IMR-90 (cell line): ENCODE data around the gene ZNF133. TPM values are rescaled to one million over a fixed set of nuclear protein-coding genes. Genes with fewer than 3 reads are reported as not detected.

Experiments
- ATAC-seq: fragments of 200-7000 bp; cut with Tn5 transposase; 2 replicates; pipeline ENCODE4 v1.9.1; 2020; ENCODE audit warnings: low read depth, mild to moderate bottlenecking, moderate library complexity
- BruUV-seq: library from RNA; stranded (reverse); fragments of 400-500 nt; replicated peaks from 2 replicates; lab custom pipeline; 2021; lab: Mats Ljungman, UMichigan
- CTCF ChIA-PET: fragments of 300-600 bp; formaldehyde crosslinking; extraction: SDS; loops from one replicate; lab custom pipeline; 2021; ENCODE audit warnings: antibody characterized with exemption; lab: Yijun Ruan, JAX
- POLR2A ChIA-PET: fragments of 300-600 bp; sonication (Branson Sonifier 250); formaldehyde crosslinking; loops from one replicate; lab custom pipeline; 2022; ENCODE audit warnings: antibody characterized with exemption; ENCODE audit not compliant: unreplicated experiment; lab: Charles Lee
- DNase-seq: peaks from one replicate; pipeline ENCODE4 v3.0.0; 2013
- H2AFZ ChIP-seq: replicated peaks from 2 replicates; pipeline ENCODE3; 2013; ENCODE audit warnings: low read length, mild to moderate bottlenecking; ENCODE audit not compliant: poor library complexity
- H2AK5ac ChIP-seq: 2 replicates; pipeline ENCODE4 v1.6.1; 2013; ENCODE audit warnings: low read depth, low read length, inconsistent platforms
- H2AK9ac ChIP-seq: replicated peaks from 2 replicates; pipeline ENCODE3; 2013; ENCODE audit warnings: mild to moderate bottlenecking, low read depth, low read length, moderate library complexity; ENCODE audit not compliant: poor library complexity
- H2BK120ac ChIP-seq: 2 replicates; pipeline ENCODE4 v1.6.1; 2013; ENCODE audit warnings: low read depth, low read length, inconsistent platforms
- H2BK15ac ChIP-seq: 3 replicates; pipeline ENCODE4 v1.6.1; 2013; ENCODE audit warnings: low read depth, low read length, inconsistent platforms
- H2BK20ac ChIP-seq: 2 replicates; pipeline ENCODE4 v1.6.1; 2013; ENCODE audit warnings: low read depth, mild to moderate bottlenecking, inconsistent platforms, low read length, moderate library complexity
- H2BK5ac ChIP-seq: 2 replicates; pipeline ENCODE4 v1.6.1; 2013; ENCODE audit warnings: mild to moderate bottlenecking, low read depth, low read length, inconsistent platforms; ENCODE audit not compliant: poor library complexity, severe bottlenecking
- H3K14ac ChIP-seq: replicated peaks from 2 replicates; pipeline ENCODE4 v1.6.1; 2013; ENCODE audit warnings: low read depth, low read length, inconsistent platforms
- H3K18ac ChIP-seq: 2 replicates; pipeline ENCODE4 v1.6.1; 2013; ENCODE audit warnings: low read depth, low read length, control low read depth
- H3K23ac ChIP-seq: 2 replicates; pipeline ENCODE4 v1.6.1; 2013; ENCODE audit warnings: low read depth, low read length, inconsistent platforms
- H3K27ac ChIP-seq: 2 replicates; pipeline ENCODE4 v1.5.1; 2013; ENCODE audit warnings: mild to moderate bottlenecking, control low read depth, low read length; ENCODE audit not compliant: insufficient read depth
- H3K27me3 ChIP-seq: 2 replicates; pipeline ENCODE4 v1.6.1; 2013; ENCODE audit warnings: low read length; ENCODE audit not compliant: control insufficient read depth, insufficient read depth
- H3K36me3 ChIP-seq: 2 replicates; pipeline ENCODE4 v1.6.1; 2013; ENCODE audit warnings: low read length, mixed read lengths; ENCODE audit not compliant: control insufficient read depth, insufficient read depth
- H3K4ac ChIP-seq: 2 replicates; pipeline ENCODE4 v1.6.1; 2013; ENCODE audit warnings: low read depth, low read length, inconsistent platforms
- H3K4me1 ChIP-seq: 2 replicates; pipeline ENCODE4 v1.6.1; 2013; ENCODE audit warnings: low read length, mixed read lengths; ENCODE audit not compliant: control insufficient read depth, insufficient read depth
- H3K4me2 ChIP-seq: 2 replicates; pipeline ENCODE4 v1.6.1; 2013; ENCODE audit warnings: low read depth, mild to moderate bottlenecking, control low read depth, low read length, moderate library complexity
- H3K4me3 ChIP-seq: 2 replicates; pipeline ENCODE4 v1.5.1; 2013; ENCODE audit warnings: low read depth, mild to moderate bottlenecking, control low read depth, low read length, moderate library complexity; ENCODE audit not compliant: insufficient read depth
- H3K56ac ChIP-seq: 2 replicates; pipeline ENCODE4 v1.6.1; 2013; ENCODE audit warnings: low read length, inconsistent platforms; ENCODE audit not compliant: insufficient read depth; ENCODE audit errors: extremely low read depth
- H3K79me1 ChIP-seq, 2 experiments: 2 replicates each; pipeline ENCODE4 v1.6.1; 2013; ENCODE audit warnings: low read length in 2 of 2, inconsistent platforms in 1 of 2, low read depth in 1 of 2
- H3K9ac ChIP-seq: 2 replicates; pipeline ENCODE4 v1.6.1; 2013; ENCODE audit warnings: low read depth, low read length, control low read depth
- H3K9me1 ChIP-seq: 2 replicates; pipeline ENCODE4 v1.6.1; 2013; ENCODE audit warnings: low read length, inconsistent platforms; ENCODE audit not compliant: insufficient read depth
- H3K9me3 ChIP-seq: 2 replicates; pipeline ENCODE4 v1.6.1; 2013; ENCODE audit warnings: low read length; ENCODE audit not compliant: control insufficient read depth, insufficient read depth
- H4K20me1 ChIP-seq: 2 replicates; pipeline ENCODE4 v1.6.1; 2013; ENCODE audit warnings: low read length, inconsistent platforms; ENCODE audit not compliant: insufficient read depth
- H4K5ac ChIP-seq: 2 replicates; pipeline ENCODE4 v1.6.1; 2013; ENCODE audit warnings: mild to moderate bottlenecking, low read depth, low read length, control low read depth
- H4K8ac ChIP-seq, 2 experiments: 2 replicates each; pipeline ENCODE4 v1.6.1; 2013; ENCODE audit warnings: low read depth in 2 of 2, low read length in 2 of 2, control low read depth in 1 of 2, inconsistent platforms in 1 of 2
- H4K91ac ChIP-seq: 2 replicates; pipeline ENCODE4 v1.6.1; 2013; ENCODE audit warnings: low read depth, low read length, inconsistent platforms; ENCODE audit not compliant: insufficient read depth
- CHD1 ChIP-seq: IDR thresholded peaks from 2 replicates; pipeline ENCODE4 v1.6.1; 2012; ENCODE audit warnings: low read depth, low read length, improper control_type of control experiment
- ELK1 ChIP-seq: fragments of 150-350 bp; IDR thresholded peaks from 2 replicates; pipeline ENCODE4 v1.6.1; 2016; ENCODE audit warnings: low read depth, mild to moderate bottlenecking, low read length, moderate library complexity, borderline replicate concordance
- FOS ChIP-seq: fragments of 150-350 bp; IDR thresholded peaks from 2 replicates; pipeline ENCODE4 v1.6.1; 2016; ENCODE audit warnings: low read depth, low read length
- SMC3 ChIP-seq: fragments of 150-350 bp; IDR thresholded peaks from 2 replicates; pipeline ENCODE4 v1.6.1; 2016; ENCODE audit warnings: low read depth, mild to moderate bottlenecking, antibody characterized with exemption, low read length, moderate library complexity
- WGBS, 2 experiments: methylation state at CpG; one replicate each; pipeline versions ENCODE4 v1.1.5 to v1.1.7; 2013; ENCODE audit warnings: missing lambda C conversion rate in 2 of 2; ENCODE audit not compliant: insufficient read length in 1 of 2; ENCODE audit errors: extremely low coverage in 2 of 2; 5-methylcytosine and 5-hydroxymethylcytosine counted together
- dilution Hi-C: fragments of 300-500 bp; cut with HindIII; formaldehyde crosslinking; loops from one replicate; pipeline ENCODE4 v1.14.3; 2018; ENCODE audit warnings: low sequenced_read_pairs; ENCODE audit not compliant: unreplicated experiment
- in situ Hi-C: fragments of 300-500 bp; cut with MboI; formaldehyde crosslinking; loops from 3 replicates; pipeline ENCODE4 v1.14.3; 2019; ENCODE audit warnings: low sequenced_read_pairs, inconsistent platforms, mixed read lengths
- intact Hi-C: fragments of 100-400 bp; cut with micrococcal nuclease; formaldehyde crosslinking; loops from 2 replicates; pipeline ENCODE4 v1.10.0; 2022
- polyA plus RNA-seq, 3 experiments: library from polyadenylated mRNA; depleted of rRNA; stranded (reverse); fragments of >200 nt; gene quantifications; 2 replicates each; pipeline ENCODE4 v1.2.3, GENCODE V29; 2012; ENCODE audit warnings: low replicate concordance in 1 of 3
- total RNA-seq: library from RNA; depleted of rRNA; stranded (reverse); fragments of >200 nt; gene quantifications from 2 replicates; pipeline ENCODE4 v1.2.3, GENCODE V29; 2012
- TF ChIP-seq, protein P1 (sequence below): fragments of 150-350 bp; IDR thresholded peaks from 2 replicates; pipeline ENCODE4 v1.6.1; 2017; ENCODE audit warnings: mild to moderate bottlenecking, antibody characterized with exemption, low read length, low read depth
- TF ChIP-seq, protein P2 (sequence below): conservative IDR thresholded peaks from 2 replicates; pipeline ENCODE4 v1.5.1; 2012; ENCODE audit warnings: mild to moderate bottlenecking, low read depth, low read length, improper control_type of control experiment

ZNF133 gene
- total and polyA plus RNA-seq, 2 of the 4 experiments (the other 2 are of a cell fraction), result 18.3 to 33.5 TPM

DNA sequence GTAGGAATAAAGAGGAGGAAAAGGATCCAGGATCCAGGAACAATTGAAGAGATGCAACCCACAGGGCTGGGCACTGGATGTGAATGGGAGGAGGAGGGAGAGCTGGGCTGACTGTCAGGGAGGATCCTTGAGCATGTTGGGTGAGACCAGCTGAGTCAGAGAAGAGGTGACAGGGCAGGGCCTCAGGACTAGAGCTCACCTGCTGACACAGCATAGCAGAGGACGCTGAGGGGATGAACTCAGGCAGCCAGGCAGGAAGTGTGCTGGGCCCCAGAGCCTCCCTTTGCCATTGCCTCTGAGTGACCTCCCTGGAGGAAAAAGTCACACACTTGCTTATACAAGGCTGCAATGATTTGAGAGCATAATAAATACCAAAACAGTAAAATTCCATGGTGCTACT is 72.3 kb downstream of the ZNF133 start:
- H2BK5ac ChIP-seq, result no peak overlapping the region
- ChIA-PET CTCF (no interaction called here), POLR2A (no interaction called here)
- H3K9ac ChIP-seq, result no peak overlapping the region
- H3K18ac ChIP-seq, result no peak overlapping the region
- H3K14ac ChIP-seq, result no peak overlapping the region
- intact Hi-C loops (no loop called here), in situ Hi-C loops (no loop called here), dilution Hi-C loops (no loop called here)
- H3K36me3 ChIP-seq, result no peaks in the 10 kb centered on the region
- no peaks in the 10 kb centered on the region for H3K9me1 ChIP-seq
- no peak overlapping the region for H2BK20ac ChIP-seq
- no peak overlapping the region for H4K91ac ChIP-seq
- no peak overlapping the region for H2BK120ac ChIP-seq
- H3K4ac ChIP-seq, result no peak overlapping the region
- TF ChIP-seq, protein P1, sequence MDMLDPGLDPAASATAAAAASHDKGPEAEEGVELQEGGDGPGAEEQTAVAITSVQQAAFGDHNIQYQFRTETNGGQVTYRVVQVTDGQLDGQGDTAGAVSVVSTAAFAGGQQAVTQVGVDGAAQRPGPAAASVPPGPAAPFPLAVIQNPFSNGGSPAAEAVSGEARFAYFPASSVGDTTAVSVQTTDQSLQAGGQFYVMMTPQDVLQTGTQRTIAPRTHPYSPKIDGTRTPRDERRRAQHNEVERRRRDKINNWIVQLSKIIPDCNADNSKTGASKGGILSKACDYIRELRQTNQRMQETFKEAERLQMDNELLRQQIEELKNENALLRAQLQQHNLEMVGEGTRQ, result no peak
- TF ChIP-seq, protein P2, sequence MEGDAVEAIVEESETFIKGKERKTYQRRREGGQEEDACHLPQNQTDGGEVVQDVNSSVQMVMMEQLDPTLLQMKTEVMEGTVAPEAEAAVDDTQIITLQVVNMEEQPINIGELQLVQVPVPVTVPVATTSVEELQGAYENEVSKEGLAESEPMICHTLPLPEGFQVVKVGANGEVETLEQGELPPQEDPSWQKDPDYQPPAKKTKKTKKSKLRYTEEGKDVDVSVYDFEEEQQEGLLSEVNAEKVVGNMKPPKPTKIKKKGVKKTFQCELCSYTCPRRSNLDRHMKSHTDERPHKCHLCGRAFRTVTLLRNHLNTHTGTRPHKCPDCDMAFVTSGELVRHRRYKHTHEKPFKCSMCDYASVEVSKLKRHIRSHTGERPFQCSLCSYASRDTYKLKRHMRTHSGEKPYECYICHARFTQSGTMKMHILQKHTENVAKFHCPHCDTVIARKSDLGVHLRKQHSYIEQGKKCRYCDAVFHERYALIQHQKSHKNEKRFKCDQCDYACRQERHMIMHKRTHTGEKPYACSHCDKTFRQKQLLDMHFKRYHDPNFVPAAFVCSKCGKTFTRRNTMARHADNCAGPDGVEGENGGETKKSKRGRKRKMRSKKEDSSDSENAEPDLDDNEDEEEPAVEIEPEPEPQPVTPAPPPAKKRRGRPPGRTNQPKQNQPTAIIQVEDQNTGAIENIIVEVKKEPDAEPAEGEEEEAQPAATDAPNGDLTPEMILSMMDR, result no peak
- TF ChIP-seq FOS (no peak), CHD1 (no peak), SMC3 (no peak), ELK1 (no peak)
- no peak overlapping the region for H4K5ac ChIP-seq
- no peak overlapping the region for H3K56ac ChIP-seq
- no peaks in the 10 kb centered on the region for H3K9me3 ChIP-seq
- no peak overlapping the region for H3K27ac ChIP-seq
- no TSS peak for BruUV-seq
- H2AK5ac ChIP-seq, result no peak overlapping the region
- no peaks in the 10 kb centered on the region for H4K20me1 ChIP-seq
- H2AK9ac ChIP-seq, result no peak overlapping the region
- WGBS, 2 experiments, result no CpG with 5 or more reads among the region's 1 CpG
- DNase-seq (no peak), ATAC-seq (no peak)
- H4K8ac ChIP-seq, result no peak overlapping the region
- no peak overlapping the region for H3K4me2 ChIP-seq
- no peaks in the 10 kb centered on the region for H3K79me1 ChIP-seq
- no peaks in the 10 kb centered on the region; the same call in 1 of the 2 replicates for H3K27me3 ChIP-seq
- no peak overlapping the region for H2AFZ ChIP-seq
- no peaks in the 10 kb centered on the region for H3K4me1 ChIP-seq
- no peak overlapping the region for H2BK15ac ChIP-seq
- no peak overlapping the region for H3K4me3 ChIP-seq
- H3K23ac ChIP-seq, result no peak overlapping the region
